ENCODE measurements around the gene CD163L1. TPM values are rescaled to one million over a fixed set of nuclear protein-coding genes. Genes with fewer than 3 reads are reported as not detected.
A peak's percentile ranks its signal among the peaks of the same experiment; 100 is the strongest.

CD163L1 gene
- total RNA-seq, 5 donors from 2014 or later (not counting 1 experiment from before 2014, with no cell fraction given) = not detected

DNA sequence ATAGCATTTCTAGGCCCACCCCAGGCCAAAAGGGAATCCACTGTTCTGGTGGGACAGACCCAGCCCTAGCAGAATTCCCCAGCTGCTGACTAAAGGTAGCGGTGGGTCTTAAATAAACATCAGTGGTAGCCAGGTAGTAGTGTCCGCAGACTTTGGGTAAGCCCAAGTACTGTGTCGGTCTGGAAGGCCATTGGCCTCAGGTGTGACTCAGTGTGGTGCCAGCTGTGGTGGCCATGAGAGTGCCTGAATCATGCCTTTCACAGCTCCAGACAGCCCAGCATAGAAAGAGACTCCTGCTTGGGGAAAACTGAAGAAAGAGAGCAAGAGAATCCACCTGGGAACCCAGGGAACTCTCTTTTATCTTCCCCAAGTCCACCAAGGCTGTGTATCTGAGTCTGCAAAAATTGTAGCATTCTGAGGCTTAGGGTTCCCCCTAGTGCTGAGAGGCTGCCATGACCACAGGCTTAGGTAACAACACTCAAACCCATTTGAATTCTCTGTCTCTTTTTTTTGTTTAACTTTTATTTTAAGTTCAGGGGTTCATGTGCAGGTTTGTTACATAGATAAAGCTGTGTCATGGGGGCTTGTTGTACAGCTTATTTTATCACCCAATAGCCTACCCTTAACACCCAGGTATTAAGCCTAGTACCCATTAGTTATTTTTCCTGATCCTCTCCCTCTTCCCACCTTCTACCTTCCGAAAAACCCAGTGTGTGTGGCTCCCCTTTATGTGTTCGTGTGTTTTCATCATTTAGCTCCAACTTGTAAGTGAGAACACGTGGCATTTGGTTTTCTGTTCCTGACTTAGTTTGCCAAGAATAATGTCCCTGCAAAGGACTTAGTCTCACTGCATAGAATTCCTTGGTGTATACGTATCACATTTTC, 16.7 kb upstream of the CD163L1 start:
- H3K27ac ChIP-seq (ENCODE audit: low read length) = no peak overlapping the region
- ChIA-PET POLR2A (interaction anchor here in 1 of 2 donors (0.6 kb wide), 1 partner anchor 349 kb away, joined by 3 read pairs; no protein-coding TSS in a partner anchor), CTCF (interaction anchor here (0.6 to 1.3 kb wide), 6 partner anchors 19 to 348 kb away, joined by 3 to 4 read pairs (median 3); no protein-coding TSS in a partner anchor)
- Mint-ChIP-seq H3K9me3 (peaks cover 0 to under 1% (median 0%) of the 10 kb centered on the region in 3 donors), H3K4me3 (no peak overlapping the region), H3K36me3 (no peaks in the 10 kb centered on the region), H3K4me1 (no peaks in the 10 kb centered on the region), H3K27me3 (peaks cover 2 to 14% of the 10 kb centered on the region in 2 donors), H3K27ac (no peak overlapping the region)
- H3K36me3 ChIP-seq (ENCODE audit: control insufficient read depth in 2 of 2, extremely low read depth in 1 of 2, insufficient read depth in 1 of 2, low read length in 1 of 2) = no peaks in the 10 kb centered on the region
- H3K9me3 ChIP-seq = no peaks in the 10 kb centered on the region
- H3K4me1 ChIP-seq (ENCODE audit: control insufficient read depth in 1 of 2, extremely low read depth in 1 of 2, insufficient read depth in 2 of 2, low read length in 2 of 2) = no peaks in the 10 kb centered on the region
- ATAC-seq (replicated peaks in 1 of 4) = peak; percentile 66 to 77 (median 72)
- H3K27me3 ChIP-seq (replicated peaks in 1 of 2; ENCODE audit: control insufficient read depth in 2 of 2, extremely low read depth in 1 of 2, insufficient read depth in 2 of 2, low read length in 1 of 2) = no peaks in the 10 kb centered on the region
- 68% methylated on average over 4 of the region's 7 CpGs for WGBS (ENCODE audit: insufficient coverage)
- peak in 29 of 35 experiments; percentile 9 to 69 (median 37) for DNase-seq
- H3K4me3 ChIP-seq (ENCODE audit: control insufficient read depth in 1 of 2, extremely low read depth in 1 of 2, low read length in 1 of 2) = no peak overlapping the region

DNA sequence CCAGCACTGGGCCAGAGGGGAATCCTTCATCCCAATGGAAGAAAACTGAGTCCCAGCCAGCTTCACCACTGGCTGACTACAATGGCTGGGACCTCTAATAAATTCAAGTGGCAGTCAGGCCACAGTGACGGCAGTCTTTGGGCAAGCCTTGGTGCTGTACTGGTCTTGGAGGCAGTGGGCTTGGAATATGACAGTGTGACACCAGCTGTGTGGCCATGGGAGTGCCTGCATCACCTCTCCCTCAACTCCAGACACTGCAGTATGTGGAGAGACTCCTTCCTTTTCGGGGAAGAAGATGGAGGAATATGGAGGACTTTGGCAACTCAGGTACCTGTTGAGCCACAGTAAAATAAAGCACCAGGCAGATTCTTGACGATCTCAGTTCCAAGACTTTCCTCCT, 16.0 kb upstream of the CD163L1 start:
- Mint-ChIP-seq H3K4me1 (no peaks in the 10 kb centered on the region), H3K9me3 (no peaks in the 10 kb centered on the region), H3K27ac (no peak overlapping the region), H3K4me3 (no peak overlapping the region), H3K36me3 (no peaks in the 10 kb centered on the region), H3K27me3 (peaks cover 0 to 11% of the 10 kb centered on the region in 2 donors)
- CTCF ChIA-PET = interaction anchor here (0.5 to 1.3 kb wide), 2 partner anchors 179 to 250 kb away, joined by 4 read pairs; no protein-coding TSS in a partner anchor
- Histone ChIP-seq H3K27ac (ENCODE audit: low read length) (no peak overlapping the region), H3K4me1 (ENCODE audit: control insufficient read depth in 1 of 2, extremely low read depth in 1 of 2, insufficient read depth in 2 of 2, low read length in 2 of 2) (no peaks in the 10 kb centered on the region), H3K9me3 (no peaks in the 10 kb centered on the region), H3K36me3 (ENCODE audit: control insufficient read depth in 2 of 2, extremely low read depth in 1 of 2, insufficient read depth in 1 of 2, low read length in 1 of 2) (no peaks in the 10 kb centered on the region), H3K27me3 (replicated peaks in 1 of 2; ENCODE audit: control insufficient read depth in 2 of 2, extremely low read depth in 1 of 2, insufficient read depth in 2 of 2, low read length in 1 of 2) (no peaks in the 10 kb centered on the region), H3K4me3 (ENCODE audit: control insufficient read depth in 1 of 2, extremely low read depth in 1 of 2, low read length in 1 of 2) (no peak overlapping the region)
- 75% methylated on average over 1 of the region's 3 CpGs for WGBS (ENCODE audit: insufficient coverage)
- POLR2A ChIA-PET = no interaction called here
- ATAC-seq (replicated peaks in 1 of 4) (no peak), DNase-seq (no peak)

DNA sequence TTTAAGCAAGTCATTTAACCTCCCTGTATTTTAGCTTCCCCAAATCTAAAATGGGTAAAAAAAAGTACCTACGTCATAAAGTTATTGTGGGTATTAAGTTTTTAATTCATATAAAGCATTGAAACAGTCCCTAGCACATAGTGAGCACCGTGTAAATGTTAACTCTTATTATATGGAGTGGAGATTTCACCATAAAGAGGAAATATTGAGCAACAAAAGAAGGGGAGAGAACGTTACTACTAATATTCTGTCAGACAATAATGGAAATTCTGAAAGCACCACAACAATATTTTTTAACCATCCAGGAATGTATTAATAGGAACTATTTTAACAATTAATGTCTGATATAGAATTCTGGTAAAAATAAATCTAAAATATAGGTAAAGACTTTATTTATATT, 7.8 kb upstream of the CD163L1 start:
- ChIA-PET POLR2A (no interaction called here), CTCF (no interaction called here)
- Histone ChIP-seq H3K4me1 (ENCODE audit: control insufficient read depth in 1 of 2, extremely low read depth in 1 of 2, insufficient read depth in 2 of 2, low read length in 2 of 2) (no peaks in the 10 kb centered on the region), H3K9me3 (no peaks in the 10 kb centered on the region), H3K36me3 (ENCODE audit: control insufficient read depth in 2 of 2, extremely low read depth in 1 of 2, insufficient read depth in 1 of 2, low read length in 1 of 2) (no peaks in the 10 kb centered on the region), H3K27ac (ENCODE audit: low read length) (no peak overlapping the region), H3K4me3 (ENCODE audit: control insufficient read depth in 1 of 2, extremely low read depth in 1 of 2, low read length in 1 of 2) (no peak overlapping the region), H3K27me3 (replicated peaks in 1 of 2; ENCODE audit: control insufficient read depth in 2 of 2, extremely low read depth in 1 of 2, insufficient read depth in 2 of 2, low read length in 1 of 2) (peaks cover 0 to 2% of the 10 kb centered on the region in 2 experiments)
- no CpG with 5 or more reads among the region's 3 CpGs for WGBS (ENCODE audit: insufficient coverage)
- H3K27ac Mint-ChIP-seq = no peak overlapping the region
- no peaks in the 10 kb centered on the region for H3K36me3 Mint-ChIP-seq
- ATAC-seq (replicated peaks in 1 of 4) = no peak
- H3K9me3 Mint-ChIP-seq = peaks cover 0 to 5% (median 0%) of the 10 kb centered on the region in 3 donors
- peaks cover 3 to 6% of the 10 kb centered on the region in 2 donors for H3K27me3 Mint-ChIP-seq
- H3K4me1 Mint-ChIP-seq = no peaks in the 10 kb centered on the region
- no peak for DNase-seq
- no peak overlapping the region for H3K4me3 Mint-ChIP-seq

GRCh38 chr12:7450667-7451066, 6.7 kb upstream of the CD163L1 start:
- Histone ChIP-seq H3K27ac (ENCODE audit: low read length) (no peak overlapping the region), H3K9me3 (no peaks in the 10 kb centered on the region), H3K36me3 (ENCODE audit: control insufficient read depth in 2 of 2, extremely low read depth in 1 of 2, insufficient read depth in 1 of 2, low read length in 1 of 2) (no peaks in the 10 kb centered on the region), H3K4me1 (ENCODE audit: control insufficient read depth in 1 of 2, extremely low read depth in 1 of 2, insufficient read depth in 2 of 2, low read length in 2 of 2) (no peaks in the 10 kb centered on the region), H3K27me3 (replicated peaks in 1 of 2; ENCODE audit: control insufficient read depth in 2 of 2, extremely low read depth in 1 of 2, insufficient read depth in 2 of 2, low read length in 1 of 2) (peaks cover 0 to 2% of the 10 kb centered on the region in 2 experiments), H3K4me3 (ENCODE audit: control insufficient read depth in 1 of 2, extremely low read depth in 1 of 2, low read length in 1 of 2) (no peak overlapping the region)
- ChIA-PET POLR2A (no interaction called here), CTCF (no interaction called here)
- H3K27me3 Mint-ChIP-seq = peaks cover 3 to 6% of the 10 kb centered on the region in 2 donors
- no peaks in the 10 kb centered on the region for H3K36me3 Mint-ChIP-seq
- ATAC-seq (replicated peaks in 1 of 4) (no peak), DNase-seq (no peak)
- peaks cover 0 to 5% (median 0%) of the 10 kb centered on the region in 3 donors for H3K9me3 Mint-ChIP-seq
- no peak overlapping the region for H3K27ac Mint-ChIP-seq
- H3K4me3 Mint-ChIP-seq = no peak overlapping the region
- WGBS (ENCODE audit: insufficient coverage) = no CpG with 5 or more reads among the region's 7 CpGs
- H3K4me1 Mint-ChIP-seq = no peaks in the 10 kb centered on the region

DNA sequence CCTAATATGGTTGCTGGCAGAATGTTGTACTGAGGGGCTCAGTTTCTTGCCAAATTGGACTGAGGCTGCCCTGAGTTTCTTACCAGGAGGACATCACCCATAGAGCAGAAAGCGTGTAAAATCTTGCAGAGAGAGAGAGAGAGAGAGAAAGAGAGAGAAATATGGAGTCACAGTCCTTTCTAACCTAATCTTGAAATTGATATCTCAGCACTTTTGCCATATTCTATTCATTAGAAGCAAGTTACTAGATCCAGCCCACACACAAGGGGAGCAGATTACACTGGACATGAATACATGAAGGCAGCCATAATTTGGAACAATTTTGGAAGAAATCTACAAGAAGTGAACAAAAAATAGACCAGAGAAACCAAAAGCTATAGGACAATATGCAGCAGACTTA, 4.1 kb upstream of the CD163L1 start:
- Mint-ChIP-seq H3K27ac (no peak overlapping the region), H3K36me3 (no peaks in the 10 kb centered on the region), H3K9me3 (no peaks in the 10 kb centered on the region), H3K4me3 (no peak overlapping the region), H3K4me1 (no peaks in the 10 kb centered on the region), H3K27me3 (peaks cover 6 to 7% of the 10 kb centered on the region in 2 donors)
- no CpG with 5 or more reads among the region's 1 CpG for WGBS (ENCODE audit: insufficient coverage)
- H3K27me3 ChIP-seq (replicated peaks in 1 of 2; ENCODE audit: control insufficient read depth in 2 of 2, extremely low read depth in 1 of 2, insufficient read depth in 2 of 2, low read length in 1 of 2) = peaks cover 0 to 2% of the 10 kb centered on the region in 2 experiments
- ChIA-PET POLR2A (no interaction called here), CTCF (no interaction called here)
- DNase-seq (no peak), ATAC-seq (replicated peaks in 1 of 4) (no peak)
- no peaks in the 10 kb centered on the region for H3K4me1 ChIP-seq (ENCODE audit: control insufficient read depth in 1 of 2, extremely low read depth in 1 of 2, insufficient read depth in 2 of 2, low read length in 2 of 2)
- no peak overlapping the region for H3K27ac ChIP-seq (ENCODE audit: low read length)
- no peaks in the 10 kb centered on the region for H3K9me3 ChIP-seq
- no peaks in the 10 kb centered on the region for H3K36me3 ChIP-seq (ENCODE audit: control insufficient read depth in 2 of 2, extremely low read depth in 1 of 2, insufficient read depth in 1 of 2, low read length in 1 of 2)
- H3K4me3 ChIP-seq (ENCODE audit: control insufficient read depth in 1 of 2, extremely low read depth in 1 of 2, low read length in 1 of 2) = no peak overlapping the region

GRCh38 chr12:7444537-7444936, 584 bp upstream of the CD163L1 start:
- H3K9me3 ChIP-seq = no peaks in the 10 kb centered on the region
- H3K36me3 Mint-ChIP-seq = no peaks in the 10 kb centered on the region
- no CpG with 5 or more reads among the region's 4 CpGs for WGBS (ENCODE audit: insufficient coverage)
- POLR2A ChIA-PET = no interaction called here
- H3K27me3 Mint-ChIP-seq = peaks cover 17 to 21% of the 10 kb centered on the region in 2 donors
- no peak for DNase-seq
- peaks cover 0 to 12% of the 10 kb centered on the region in 2 experiments for H3K27me3 ChIP-seq (replicated peaks in 1 of 2; ENCODE audit: control insufficient read depth in 2 of 2, extremely low read depth in 1 of 2, insufficient read depth in 2 of 2, low read length in 1 of 2)
- no peak for ATAC-seq (replicated peaks in 1 of 4)
- peaks cover 3 to 5% (median 3%) of the 10 kb centered on the region in 3 donors for H3K4me1 Mint-ChIP-seq
- no peak overlapping the region for H3K27ac ChIP-seq (ENCODE audit: low read length)
- H3K27ac Mint-ChIP-seq = no peak overlapping the region
- CTCF ChIA-PET = no interaction called here
- no peaks in the 10 kb centered on the region for H3K9me3 Mint-ChIP-seq
- no peak overlapping the region for H3K4me3 Mint-ChIP-seq
- no peak overlapping the region for H3K4me3 ChIP-seq (ENCODE audit: control insufficient read depth in 1 of 2, extremely low read depth in 1 of 2, low read length in 1 of 2)
- no peaks in the 10 kb centered on the region for H3K36me3 ChIP-seq (ENCODE audit: control insufficient read depth in 2 of 2, extremely low read depth in 1 of 2, insufficient read depth in 1 of 2, low read length in 1 of 2)
- H3K4me1 ChIP-seq (ENCODE audit: control insufficient read depth in 1 of 2, extremely low read depth in 1 of 2, insufficient read depth in 2 of 2, low read length in 2 of 2) = peaks cover 0 to 6% of the 10 kb centered on the region in 2 experiments
